ENCODE results near the gene PFKM.

Gene PFKM

Small RNAs within 50 kb of the gene (microRNA-seq; reads per million reads assigned to microRNA genes)
- gene MIR6505 = 1.2 reads per million
